H9 (cell line): ENCODE results near the gene TNS2. TPM values are rescaled to one million over a fixed set of nuclear protein-coding genes. Genes with fewer than 3 reads are reported as not detected.

Source experiments
- DNase-seq: peaks from one replicate; pipeline ENCODE4 v3.0.0-alpha.2; 2017
- H2AFZ ChIP-seq: one replicate; pipeline ENCODE4 v1.6.1; 2013; ENCODE audit warnings: mild to moderate bottlenecking, low read length, control low read depth, moderate library complexity
- H2AK5ac ChIP-seq: 2 replicates; pipeline ENCODE4 v1.6.1; 2013; ENCODE audit warnings: low read length, control low read depth, mixed read lengths; ENCODE audit not compliant: insufficient read length
- H2BK120ac ChIP-seq: one replicate; pipeline ENCODE4 v1.6.1; 2013; ENCODE audit warnings: low read depth, mild to moderate bottlenecking, low read length, control low read depth, inconsistent platforms; ENCODE audit not compliant: poor library complexity, severe bottlenecking
- H2BK12ac ChIP-seq: 2 replicates; pipeline ENCODE4 v1.6.1; 2013; ENCODE audit warnings: low read length, control low read depth, mixed read lengths, low read depth; ENCODE audit not compliant: insufficient read length
- H2BK15ac ChIP-seq: 2 replicates; pipeline ENCODE4 v1.6.1; 2013; ENCODE audit warnings: low read depth, low read length, control low read depth
- H2BK20ac ChIP-seq: one replicate; pipeline ENCODE4 v1.6.1; 2013; ENCODE audit warnings: low read depth, mild to moderate bottlenecking, low read length, control low read depth, inconsistent platforms; ENCODE audit not compliant: poor library complexity, severe bottlenecking
- H2BK5ac ChIP-seq: 2 replicates; pipeline ENCODE4 v1.6.1; 2013; ENCODE audit warnings: low read length, control low read depth, mixed read lengths; ENCODE audit not compliant: insufficient read length
- H3K14ac ChIP-seq: 2 replicates; pipeline ENCODE4 v1.6.1; 2013; ENCODE audit warnings: low read length, control low read depth; ENCODE audit not compliant: insufficient read depth
- H3K18ac ChIP-seq: 2 replicates; pipeline ENCODE4 v1.6.1; 2013; ENCODE audit warnings: low read depth, mild to moderate bottlenecking, mixed read lengths, low read length, control low read depth; ENCODE audit not compliant: insufficient read length
- H3K23ac ChIP-seq: 2 replicates; pipeline ENCODE4 v1.6.1; 2013; ENCODE audit warnings: low read length, control low read depth, mixed read lengths, low read depth; ENCODE audit not compliant: insufficient read length
- H3K23me2 ChIP-seq: 2 replicates; pipeline ENCODE4 v1.6.1; 2013; ENCODE audit warnings: low read depth, mild to moderate bottlenecking, mixed read lengths, low read length, control low read depth; ENCODE audit not compliant: insufficient read length, poor library complexity, severe bottlenecking
- H3K27ac ChIP-seq: 2 replicates; pipeline ENCODE4 v1.5.1; 2013; ENCODE audit warnings: low read length, control low read depth, mixed read lengths, low read depth; ENCODE audit not compliant: insufficient read length
- H3K27me3 ChIP-seq: 2 replicates; pipeline ENCODE4 v1.6.1; 2013; ENCODE audit warnings: low read length, control low read depth, inconsistent platforms; ENCODE audit not compliant: insufficient read depth
- H3K4ac ChIP-seq: 2 replicates; pipeline ENCODE4 v1.6.1; 2013; ENCODE audit warnings: low read depth, mild to moderate bottlenecking, control low read depth, inconsistent platforms, low read length, moderate library complexity
- H3K4me1 ChIP-seq: 2 replicates; pipeline ENCODE4 v1.6.1; 2013; ENCODE audit warnings: low read length, control low read depth, inconsistent platforms; ENCODE audit not compliant: insufficient read depth
- H3K4me2 ChIP-seq: 2 replicates; pipeline ENCODE4 v1.6.1; 2013; ENCODE audit warnings: low read length, control low read depth, mixed read lengths; ENCODE audit not compliant: insufficient read length, insufficient read depth
- H3K56ac ChIP-seq: 2 replicates; pipeline ENCODE4 v1.6.1; 2013; ENCODE audit warnings: low read depth, mild to moderate bottlenecking, mixed read lengths, low read length, control low read depth; ENCODE audit not compliant: insufficient read length
- H3K79me1 ChIP-seq: 2 replicates; pipeline ENCODE4 v1.6.1; 2013; ENCODE audit warnings: low read depth, mild to moderate bottlenecking, moderate library complexity, low read length, control low read depth, inconsistent platforms; ENCODE audit not compliant: insufficient read depth, poor library complexity, severe bottlenecking
- H3K79me2 ChIP-seq: 2 replicates; pipeline ENCODE4 v1.6.1; 2013; ENCODE audit warnings: low read length, control low read depth, inconsistent platforms; ENCODE audit not compliant: insufficient read depth
- H3K9ac ChIP-seq: 2 replicates; pipeline ENCODE4 v1.6.1; 2013; ENCODE audit warnings: low read length, control low read depth, mixed read lengths; ENCODE audit not compliant: insufficient read length; ENCODE audit errors: extremely low read depth
- H3K9me3 ChIP-seq: one replicate; pipeline ENCODE4 v1.6.1; 2013; ENCODE audit warnings: low read depth, low read length, inconsistent platforms; ENCODE audit not compliant: control insufficient read depth
- H3T11ph ChIP-seq: one replicate; pipeline ENCODE4 v1.6.1; 2013; ENCODE audit warnings: mild to moderate bottlenecking, low read length, control low read depth, inconsistent platforms
- H4K20me1 ChIP-seq: one replicate; pipeline ENCODE4 v1.6.1; 2013; ENCODE audit not compliant: control insufficient read depth, insufficient read length, insufficient read depth
- H4K5ac ChIP-seq: 2 replicates; pipeline ENCODE4 v1.6.1; 2013; ENCODE audit warnings: low read depth, mild to moderate bottlenecking, mixed read lengths, low read length, control low read depth; ENCODE audit not compliant: insufficient read length
- H4K8ac ChIP-seq: replicated peaks from 2 replicates; pipeline ENCODE4 v1.6.1; 2013; ENCODE audit warnings: low read length, control low read depth, mixed read lengths, low read depth; ENCODE audit not compliant: insufficient read length
- H4K91ac ChIP-seq: 2 replicates; pipeline ENCODE4 v1.6.1; 2013; ENCODE audit warnings: low read depth, mild to moderate bottlenecking, moderate library complexity, mixed read lengths, low read length, control low read depth; ENCODE audit not compliant: insufficient read length
- H3K27ac Mint-ChIP-seq, 3 experiments: 2 replicates in 2 of 3; 3 replicates in 1 of 3; pipeline ENCODE4 v1.8.0; 2020 to 2021; ENCODE audit warnings: mixed read lengths in 3 of 3, mild to moderate bottlenecking in 1 of 3, moderate library complexity in 1 of 3
- H3K27me3 Mint-ChIP-seq: 2 replicates; pipeline ENCODE4 v1.8.0; 2021; ENCODE audit warnings: low read depth, mild to moderate bottlenecking, moderate library complexity, mixed read lengths
- H3K36me3 Mint-ChIP-seq, 3 experiments: 2 replicates in 2 of 3; 3 replicates in 1 of 3; pipeline ENCODE4 v1.8.0; 2020 to 2021; ENCODE audit warnings: low read depth in 3 of 3, mixed read lengths in 3 of 3; ENCODE audit not compliant: insufficient read depth in 1 of 3
- H3K4me1 Mint-ChIP-seq, 2 experiments: 2 replicates each; pipeline ENCODE4 v1.8.0; 2020; ENCODE audit warnings: mixed read lengths in 2 of 2
- H3K4me3 Mint-ChIP-seq, 2 experiments: 2 replicates in 1 of 2; 3 replicates in 1 of 2; pipeline ENCODE4 v1.8.0; 2020 to 2021; ENCODE audit warnings: mild to moderate bottlenecking in 2 of 2, mixed read lengths in 2 of 2, moderate library complexity in 1 of 2
- H3K9me3 Mint-ChIP-seq, 2 experiments: 2 replicates in 1 of 2; 3 replicates in 1 of 2; pipeline ENCODE4 v1.8.0; 2020; ENCODE audit warnings: mild to moderate bottlenecking in 2 of 2, mixed read lengths in 2 of 2, moderate library complexity in 1 of 2
- CTCF ChIP-seq: fragments of 200-600 bp; sonication (generic); conservative IDR thresholded peaks from 3 replicates; pipeline ENCODE4 v1.8.0; 2021; ENCODE audit warnings: antibody characterized with exemption, mild to moderate bottlenecking
- WGBS: extraction: QIAGEN DNeasy Blood & Tissue Kit; methylation state at CpG from one replicate; pipeline ENCODE4 v1.1.7; 2013; ENCODE audit warnings: missing lambda C conversion rate, low lambda C conversion rate, mixed read lengths; ENCODE audit not compliant: insufficient read length; ENCODE audit errors: extremely low coverage; 5-methylcytosine and 5-hydroxymethylcytosine counted together
- total RNA-seq: library from RNA; stranded (reverse); gene quantifications from 2 replicates; pipeline ENCODE4 v1.2.1, GENCODE V29; 2021

The TNS2 gene
- total RNA-seq, 1 experiment from 2014 or later: 4.5 TPM

GRCh38 chr12:53059434-53060063 lies 9.7 kb downstream of the TNS2 start:
- Histone ChIP-seq H2BK12ac (no peak overlapping the region), H4K91ac (no peak overlapping the region), H3T11ph (no peak overlapping the region), H4K8ac (no peak overlapping the region), H4K5ac (no peak overlapping the region), H2BK20ac (no peak overlapping the region), H3K14ac (no peak overlapping the region; the same call in 1 of the 2 replicates), H3K9ac (no peak overlapping the region), H2BK120ac (no peak overlapping the region), H3K4me2 (no peak overlapping the region), H2AFZ (no peak overlapping the region), H2BK15ac (no peak overlapping the region), H4K20me1 (no peaks in the 10 kb centered on the region), H3K23ac (no peak overlapping the region), H3K23me2 (no peaks in the 10 kb centered on the region), H3K56ac (no peak overlapping the region), H3K27me3 (peaks cover 2% of the 10 kb centered on the region; the same call in 1 of the 2 replicates), H3K4me1 (no peaks in the 10 kb centered on the region), H3K79me2 (no peaks in the 10 kb centered on the region), H3K27ac (no peak overlapping the region), H3K18ac (no peak overlapping the region), H3K4ac (no peak overlapping the region), H3K79me1 (no peaks in the 10 kb centered on the region), H2AK5ac (no peak overlapping the region), H3K9me3 (no peaks in the 10 kb centered on the region), H2BK5ac (no peak overlapping the region)
- TF ChIP-seq CTCF: no peak
- Mint-ChIP-seq H3K4me1 (peaks cover 6 to 10% of the 10 kb centered on the region in 2 experiments), H3K27ac (no peak overlapping the region), H3K4me3 (no peak overlapping the region), H3K36me3 (peaks cover 0 to 4% (median 0%) of the 10 kb centered on the region in 3 experiments; a peak in 2 of 7 replicates), H3K27me3 (peaks cover 52% of the 10 kb centered on the region), H3K9me3 (no peaks in the 10 kb centered on the region)
- WGBS: no CpG with 5 or more reads among the region's 24 CpGs
- no peak for DNase-seq
